Erythroblast (primary cell): Measurements from ENCODE around the gene GTF3C4.

Source experiments
- GATA1 ChIP-seq: IDR thresholded peaks from 2 replicates; pipeline ENCODE4 v1.6.1; 2011; ENCODE audit warnings: low read depth, mild to moderate bottlenecking, control low read depth, low read length, moderate library complexity
- POLR2A ChIP-seq: IDR thresholded peaks from 2 replicates; pipeline ENCODE4 v1.6.1; 2011; ENCODE audit warnings: mild to moderate bottlenecking, low read length

- TF ChIP-seq POLR2A = no peak
- TF ChIP-seq GATA1 = no peak
These were observed 72.6 kb downstream of the GTF3C4 start for GRCh38 chr9:132742821-132743311.
